GM23248 (cell line): ENCODE results near the gene HOXA10. TPM values are rescaled to one million over a fixed set of nuclear protein-coding genes. Genes with fewer than 3 reads are reported as not detected.

Source experiments
- DNase-seq: peaks from one replicate; pipeline ENCODE4 v3.0.0-alpha.2; 2015
- H2AFZ ChIP-seq: fragments of 200-600 bp; sonication (generic); 2 replicates; pipeline ENCODE4 v1.6.1; 2016; ENCODE audit warnings: antibody characterized with exemption
- H3F3A ChIP-seq: fragments of 200-600 bp; sonication (generic); 2 replicates; pipeline ENCODE4 v1.6.1; 2016; ENCODE audit warnings: mild to moderate bottlenecking, antibody characterized with exemption, mixed run types; ENCODE audit not compliant: insufficient read depth
- H3K27ac ChIP-seq: fragments of 200-600 bp; sonication (generic); 2 replicates; pipeline ENCODE4 v1.5.1; 2016; ENCODE audit warnings: mild to moderate bottlenecking
- H3K27me3 ChIP-seq: fragments of 200-600 bp; sonication (generic); replicated peaks from 2 replicates; pipeline ENCODE4 v1.6.1; 2016; ENCODE audit warnings: mild to moderate bottlenecking; ENCODE audit not compliant: insufficient read depth
- H3K36me3 ChIP-seq: fragments of 200-600 bp; sonication (generic); 2 replicates; pipeline ENCODE4 v1.6.1; 2016; ENCODE audit warnings: low read depth, mild to moderate bottlenecking
- H3K4me1 ChIP-seq: fragments of 200-600 bp; sonication (generic); 2 replicates; pipeline ENCODE4 v1.6.1; 2016; ENCODE audit warnings: mild to moderate bottlenecking; ENCODE audit not compliant: insufficient read depth
- H3K4me2 ChIP-seq: fragments of 200-600 bp; sonication (generic); one replicate; pipeline ENCODE4 v1.6.1; 2016; ENCODE audit warnings: mild to moderate bottlenecking; ENCODE audit not compliant: unreplicated experiment
- H3K4me3 ChIP-seq: fragments of 200-600 bp; sonication (generic); 2 replicates; pipeline ENCODE4 v1.5.1; 2016; ENCODE audit warnings: mild to moderate bottlenecking
- H3K79me2 ChIP-seq: fragments of 200-600 bp; sonication (generic); 2 replicates; pipeline ENCODE4 v1.6.1; 2016; ENCODE audit warnings: mild to moderate bottlenecking; ENCODE audit not compliant: insufficient read depth
- H3K9ac ChIP-seq: fragments of 200-600 bp; sonication (generic); 2 replicates; pipeline ENCODE4 v1.6.1; 2016; ENCODE audit warnings: mild to moderate bottlenecking
- H3K9me2 ChIP-seq: fragments of 200-600 bp; sonication (generic); 2 replicates; pipeline ENCODE4 v1.6.1; 2016; ENCODE audit warnings: mixed run types, mild to moderate bottlenecking, moderate library complexity; ENCODE audit not compliant: insufficient read depth
- H3K9me3 ChIP-seq: fragments of 200-600 bp; sonication (generic); one replicate; pipeline ENCODE4 v1.6.1; 2017; ENCODE audit warnings: low read depth
- H4K20me1 ChIP-seq: fragments of 200-600 bp; sonication (generic); 2 replicates; pipeline ENCODE4 v1.6.0; 2016; ENCODE audit not compliant: insufficient read depth
- EZH2 ChIP-seq: fragments of 200-600 bp; sonication (generic); IDR thresholded peaks from 2 replicates; pipeline ENCODE4 v1.6.1; 2018; ENCODE audit warnings: antibody characterized with exemption, mild to moderate bottlenecking; ENCODE audit not compliant: insufficient read depth, poor library complexity, severe bottlenecking
- EZH2phosphoT487 ChIP-seq: fragments of 200-600 bp; sonication (generic); IDR thresholded peaks from 2 replicates; pipeline ENCODE4 v1.6.1; 2018; ENCODE audit warnings: antibody characterized with exemption, moderate library complexity, mild to moderate bottlenecking, low read depth; ENCODE audit not compliant: insufficient read depth
- WGBS, 2 experiments: methylation state at CpG; one replicate each; pipeline ENCODE4 v1.1.6; 2015 to 2017; ENCODE audit warnings: low lambda C conversion rate in 2 of 2, low coverage in 1 of 2; ENCODE audit errors: missing lambda C conversion rate in 2 of 2; 5-methylcytosine and 5-hydroxymethylcytosine counted together
- in situ Hi-C: fragments of 300-500 bp; cut with MboI; formaldehyde crosslinking; loops from 2 replicates; pipeline ENCODE4 v1.15.0; 2020
- polyA plus RNA-seq: library from polyadenylated mRNA; unstranded; fragments of >200 nt; fragmentation: Nextera tagmentation; extraction: Ambion mirVana; gene quantifications from 2 replicates; pipeline ENCODE4 v1.2.1, GENCODE V29; 2016
- total RNA-seq: library from RNA; depleted of rRNA; stranded (reverse); fragments of >200 nt; shearing (Covaris generic); gene quantifications from 2 replicates; pipeline ENCODE4 v1.2.3, GENCODE V29; 2014; rRNA removed

The HOXA10 gene
- total RNA-seq: 27.4 and 29.3 TPM in 2 replicates
- polyA plus RNA-seq: 27.1 and 28.0 TPM in 2 replicates

GRCh38 chr7:27173956-27174873 is at the start of gene HOXA10:
HOXA10 (minus strand) TSS chr7:27174320; CDS start chr7:27174306, 14 bp downstream.
- TF ChIP-seq EZH2: no peak
- TF ChIP-seq EZH2phosphoT487: no peak
- H3K36me3 ChIP-seq: peaks cover 4% of the 10 kb centered on the region; the same call in 1 of the 2 replicates
- peak; percentile 73 for DNase-seq
- 1 to 2% methylated on average over 67 to 74 of the region's 82 CpGs for WGBS, 2 experiments
- peak within 1 kb of the TSS; percentile 100 for H3K4me2 ChIP-seq
- no peaks in the 10 kb centered on the region for H3F3A ChIP-seq
- no peaks in the 10 kb centered on the region for H3K27me3 ChIP-seq
- peak within 1 kb of the TSS; percentile 83 for H3K4me3 ChIP-seq
- no peaks in the 10 kb centered on the region for H3K9me3 ChIP-seq
- H3K27ac ChIP-seq: peak within 1 kb of the TSS; percentile 99
- peaks cover 31% of the 10 kb centered on the region for H3K4me1 ChIP-seq
- in situ Hi-C loops: loop anchor here (10.0 kb wide), 1 partner anchor 1319 kb away; no protein-coding TSS in a partner anchor
- peak within 1 kb of the TSS; percentile 50 for H2AFZ ChIP-seq
- no peaks in the 10 kb centered on the region for H4K20me1 ChIP-seq
- H3K9ac ChIP-seq: peak within 1 kb of the TSS; percentile 98
- H3K79me2 ChIP-seq: peaks cover 100% of the 10 kb centered on the region
- no peaks in the 10 kb centered on the region for H3K9me2 ChIP-seq

GRCh38 chr7:27221201-27221797 is 47.2 kb upstream of the HOXA10 start:
- no peak for TF ChIP-seq EZH2phosphoT487
- TF ChIP-seq EZH2: no peak
- H3K9ac ChIP-seq: no peak overlapping the region
- WGBS, 2 experiments: 96 to 98% methylated on average over 3 of the region's 3 CpGs
- peaks cover 28% of the 10 kb centered on the region; the same call in 1 of the 2 replicates for H3K27me3 ChIP-seq
- no peak overlapping the region for H3K27ac ChIP-seq
- no peaks in the 10 kb centered on the region for H3K9me3 ChIP-seq
- H3K4me3 ChIP-seq: no peak overlapping the region
- H2AFZ ChIP-seq: no peak overlapping the region
- H3K9me2 ChIP-seq: no peaks in the 10 kb centered on the region
- no peak overlapping the region for H3K4me2 ChIP-seq
- H4K20me1 ChIP-seq: no peaks in the 10 kb centered on the region
- DNase-seq: no peak
- no peaks in the 10 kb centered on the region for H3K79me2 ChIP-seq
- in situ Hi-C loops: no loop called here
- H3K4me1 ChIP-seq: no peaks in the 10 kb centered on the region
- no peaks in the 10 kb centered on the region for H3K36me3 ChIP-seq
- no peaks in the 10 kb centered on the region for H3F3A ChIP-seq

GRCh38 chr7:27220440-27220955 is 46.4 kb upstream of the HOXA10 start:
- Histone ChIP-seq H3K9me3 (no peaks in the 10 kb centered on the region), H3F3A (no peaks in the 10 kb centered on the region), H4K20me1 (no peaks in the 10 kb centered on the region), H3K4me2 (no peak overlapping the region), H3K9ac (no peak overlapping the region), H3K9me2 (no peaks in the 10 kb centered on the region), H3K4me3 (no peak overlapping the region), H2AFZ (no peak overlapping the region), H3K4me1 (no peaks in the 10 kb centered on the region), H3K27ac (no peak overlapping the region), H3K27me3 (peaks cover 28% of the 10 kb centered on the region; the same call in 1 of the 2 replicates), H3K36me3 (no peaks in the 10 kb centered on the region), H3K79me2 (no peaks in the 10 kb centered on the region)
- WGBS, 2 experiments: 75 to 88% methylated on average over 31 to 45 of the region's 45 CpGs
- in situ Hi-C loops: no loop called here
- TF ChIP-seq EZH2phosphoT487 (no peak), EZH2 (no peak)
- no peak for DNase-seq

- Histone ChIP-seq H3K9me2 (no peaks in the 10 kb centered on the region), H3K4me2 (no peak overlapping the region), H3K36me3 (no peaks in the 10 kb centered on the region), H3K79me2 (no peaks in the 10 kb centered on the region), H2AFZ (no peak overlapping the region), H3K4me3 (no peak overlapping the region), H3K27ac (no peak overlapping the region), H3K27me3 (peaks cover 28% of the 10 kb centered on the region; the same call in 1 of the 2 replicates), H3K9me3 (no peaks in the 10 kb centered on the region), H4K20me1 (no peaks in the 10 kb centered on the region), H3K9ac (no peak overlapping the region), H3F3A (no peaks in the 10 kb centered on the region), H3K4me1 (no peaks in the 10 kb centered on the region)
- in situ Hi-C loops: no loop called here
- WGBS, 2 experiments: 67 to 77% methylated on average over 4 of the region's 4 CpGs
- no peak for DNase-seq
- no peak for TF ChIP-seq EZH2phosphoT487
- TF ChIP-seq EZH2: no peak
These were observed 45.7 kb upstream of the HOXA10 start for GRCh38 chr7:27219821-27220220.
